ENCODE results near the gene KDSR. TPM values are rescaled to one million over a fixed set of nuclear protein-coding genes. Genes with fewer than 3 reads are reported as not detected.

The KDSR gene
- total RNA-seq, 1 experiment from 2014 or later: 493 TPM

GRCh38 chr18:63306249-63306648, 60.8 kb downstream of the KDSR start:
- H3K27ac ChIP-seq (ENCODE audit: low read depth, low read length, poor library complexity, severe bottlenecking): no peak overlapping the region
- intact Hi-C loops (cut with micrococcal nuclease; ENCODE audit: unreplicated experiment): no loop called here
- no peak for DNase-seq (ENCODE audit: low spot score)
- H3K36me3 ChIP-seq (ENCODE audit: insufficient read depth, low read length, poor library complexity, severe bottlenecking): no peaks in the 10 kb centered on the region
- H3K4me1 ChIP-seq (ENCODE audit: insufficient read depth, low read length, poor library complexity, severe bottlenecking): peaks cover 12% of the 10 kb centered on the region
- no peaks in the 10 kb centered on the region for H3K9me3 ChIP-seq (ENCODE audit: low read depth, low read length, poor library complexity, severe bottlenecking)
- H3K27me3 ChIP-seq (replicated peaks; ENCODE audit: insufficient read depth, low read depth, low read length, poor library complexity): no peaks in the 10 kb centered on the region
- TF ChIP-seq EZH2 (IDR thresholded peaks at IDR 0.05; ENCODE audit: borderline replicate concordance, low read depth, low read length, poor library complexity, severe bottlenecking): no peak
- no peak for TF ChIP-seq CTCF (conservative IDR thresholded peaks at IDR 0.05; ENCODE audit: low read depth, low read length)
- POLR2A ChIA-PET (ENCODE audit: low non-redundant PET): no interaction called here
- no peak overlapping the region for H3K4me3 ChIP-seq (ENCODE audit: low read depth, low read length, poor library complexity, severe bottlenecking)
- BruUV-seq (replicated peaks): no TSS peak
- CTCF ChIA-PET: no interaction called here

GRCh38 chr18:63303547-63303946, 63.5 kb downstream of the KDSR start:
- H3K36me3 ChIP-seq (ENCODE audit: insufficient read depth, low read length, poor library complexity, severe bottlenecking): no peaks in the 10 kb centered on the region
- no peak for TF ChIP-seq EZH2 (IDR thresholded peaks at IDR 0.05; ENCODE audit: borderline replicate concordance, low read depth, low read length, poor library complexity, severe bottlenecking)
- TF ChIP-seq CTCF (conservative IDR thresholded peaks at IDR 0.05; ENCODE audit: low read depth, low read length): no peak
- BruUV-seq (replicated peaks): no TSS peak
- no peak for DNase-seq (ENCODE audit: low spot score)
- CTCF ChIA-PET: no interaction called here
- no peaks in the 10 kb centered on the region for H3K9me3 ChIP-seq (ENCODE audit: low read depth, low read length, poor library complexity, severe bottlenecking)
- no peak overlapping the region for H3K4me3 ChIP-seq (ENCODE audit: low read depth, low read length, poor library complexity, severe bottlenecking)
- H3K27ac ChIP-seq (ENCODE audit: low read depth, low read length, poor library complexity, severe bottlenecking): no peak overlapping the region
- POLR2A ChIA-PET (ENCODE audit: low non-redundant PET): no interaction called here
- peaks cover 13% of the 10 kb centered on the region for H3K4me1 ChIP-seq (ENCODE audit: insufficient read depth, low read length, poor library complexity, severe bottlenecking)
- intact Hi-C loops (cut with micrococcal nuclease; ENCODE audit: unreplicated experiment): no loop called here
- H3K27me3 ChIP-seq (replicated peaks; ENCODE audit: insufficient read depth, low read depth, low read length, poor library complexity): no peaks in the 10 kb centered on the region

GRCh38 chr18:63302636-63303405, 64.2 kb downstream of the KDSR start:
- Histone ChIP-seq H3K4me1 (ENCODE audit: insufficient read depth, low read length, poor library complexity, severe bottlenecking) (peaks cover 19% of the 10 kb centered on the region), H3K9me3 (ENCODE audit: low read depth, low read length, poor library complexity, severe bottlenecking) (no peaks in the 10 kb centered on the region), H3K36me3 (ENCODE audit: insufficient read depth, low read length, poor library complexity, severe bottlenecking) (no peaks in the 10 kb centered on the region), H3K27me3 (replicated peaks; ENCODE audit: insufficient read depth, low read depth, low read length, poor library complexity) (no peaks in the 10 kb centered on the region), H3K4me3 (ENCODE audit: low read depth, low read length, poor library complexity, severe bottlenecking) (no peak overlapping the region), H3K27ac (ENCODE audit: low read depth, low read length, poor library complexity, severe bottlenecking) (no peak overlapping the region)
- DNase-seq (ENCODE audit: low spot score): no peak
- no TSS peak for BruUV-seq (replicated peaks)
- ChIA-PET POLR2A (ENCODE audit: low non-redundant PET) (no interaction called here), CTCF (no interaction called here)
- TF ChIP-seq EZH2 (IDR thresholded peaks at IDR 0.05; ENCODE audit: borderline replicate concordance, low read depth, low read length, poor library complexity, severe bottlenecking) (no peak), CTCF (conservative IDR thresholded peaks at IDR 0.05; ENCODE audit: low read depth, low read length) (no peak)
- intact Hi-C loops (cut with micrococcal nuclease; ENCODE audit: unreplicated experiment): no loop called here
